NCI-H748 (cell line): ENCODE data around the gene CFAP77.
"Not testable (repeated sequence)": the region's sequence is repeated elsewhere in the genome, so short reads cannot be mapped to it uniquely, and the experiment has no call there.

ENCODE experiments used
- DNase-seq: peaks from one replicate; lab custom pipeline; 2025; ENCODE audit not compliant: unreplicated experiment; lab: John Stamatoyannopoulos, UW

Gene CFAP77

GRCh38 chr9:132409828-132410528, at the start of gene CFAP77:
Gene CFAP77, plus strand, starts transcription at chr9:132410211. Its CDS starts 61 bp downstream, at chr9:132410272.
- DNase-seq: peak; percentile 61

GRCh38 chr9:132364068-132364467, 45.9 kb upstream of the CFAP77 start:
- DNase-seq: no peak

GRCh38 chr9:132365986-132366385, 44.0 kb upstream of the CFAP77 start:
- no peak for DNase-seq

GRCh38 chr9:132366481-132366880, 43.5 kb upstream of the CFAP77 start:
- DNase-seq: no peak

GRCh38 chr9:132367613-132368313, 42.2 kb upstream of the CFAP77 start:
- DNase-seq: no peak

- DNase-seq: no peak
These were observed 40.6 kb upstream of the CFAP77 start for GRCh38 chr9:132369421-132369820.

GRCh38 chr9:132370592-132370991, 39.4 kb upstream of the CFAP77 start:
- no peak for DNase-seq

- DNase-seq: no peak
These were observed 37.6 kb upstream of the CFAP77 start for GRCh38 chr9:132372177-132373095.

- DNase-seq: not testable (repeated sequence)
These were observed 32.2 kb upstream of the CFAP77 start for GRCh38 chr9:132377769-132378168.

GRCh38 chr9:132378416-132378815, 31.6 kb upstream of the CFAP77 start:
- DNase-seq: not testable (repeated sequence)

- no peak for DNase-seq
These were observed 28.0 kb upstream of the CFAP77 start for GRCh38 chr9:132381966-132382541.

- no peak for DNase-seq
These were observed 26.5 kb upstream of the CFAP77 start for GRCh38 chr9:132383462-132383883.

GRCh38 chr9:132384376-132384775, 25.6 kb upstream of the CFAP77 start:
- no peak for DNase-seq

- no peak for DNase-seq
These were observed 22.9 kb upstream of the CFAP77 start for GRCh38 chr9:132387133-132387532.

GRCh38 chr9:132390966-132391365, 19.0 kb upstream of the CFAP77 start:
- DNase-seq: no peak

- DNase-seq: no peak
These were observed 18.6 kb upstream of the CFAP77 start for GRCh38 chr9:132391449-132391848.

- DNase-seq: no peak
These were observed 14.5 kb upstream of the CFAP77 start for GRCh38 chr9:132395560-132395959.

GRCh38 chr9:132401824-132402223, 8.2 kb upstream of the CFAP77 start:
- DNase-seq: no peak

- DNase-seq: no peak
These were observed 5.7 kb upstream of the CFAP77 start for GRCh38 chr9:132404228-132404881.

GRCh38 chr9:132406554-132407122, 3.4 kb upstream of the CFAP77 start, which contains the start of gene TTF1:
Gene TTF1, minus strand, starts transcription at chr9:132406840. Its CDS starts 4,019 bp downstream, at chr9:132402821.
- peak; percentile 96 for DNase-seq
